Neuronal stem cell (in vitro differentiated cells): ENCODE data around the gene ZDHHC5. TPM values are rescaled to one million over a fixed set of nuclear protein-coding genes. Genes with fewer than 3 reads are reported as not detected.

ENCODE experiments used
- small RNA-seq: library from polyadenylated mRNA; stranded (forward); fragments of <200 nt; extraction: miRNeasy Mini kit (QIAGEN cat#:217004); gene quantifications from one replicate; pipeline ENCODE3, GENCODE V24; 2013; ENCODE audit not compliant: insufficient read depth

The ZDHHC5 gene

Small RNA genes within 50 kb of the gene (small RNA-seq; reads per million reads assigned to genes)
- 23,734 reads per million, percentile 100 among the genes with 10 or more reads in this experiment for gene MIR130A
- not detected for gene TMX2-CTNND1
